NT2/D1 (cell line): ENCODE measurements around the gene SLC25A13.

Experiments used
- SUZ12 ChIP-seq: IDR thresholded peaks from 2 replicates; pipeline ENCODE4 v1.6.1; 2011; ENCODE audit not compliant: insufficient read length, insufficient read depth; ENCODE audit errors: extremely low read depth
- YY1 ChIP-seq: IDR thresholded peaks from 2 replicates; pipeline ENCODE4 v1.6.1; 2011; ENCODE audit not compliant: insufficient read length, insufficient read depth
- ZNF274 ChIP-seq: IDR thresholded peaks from 2 replicates; pipeline ENCODE4 v1.6.1; 2011; ENCODE audit warnings: mild to moderate bottlenecking, low read depth, low read length

DNA sequence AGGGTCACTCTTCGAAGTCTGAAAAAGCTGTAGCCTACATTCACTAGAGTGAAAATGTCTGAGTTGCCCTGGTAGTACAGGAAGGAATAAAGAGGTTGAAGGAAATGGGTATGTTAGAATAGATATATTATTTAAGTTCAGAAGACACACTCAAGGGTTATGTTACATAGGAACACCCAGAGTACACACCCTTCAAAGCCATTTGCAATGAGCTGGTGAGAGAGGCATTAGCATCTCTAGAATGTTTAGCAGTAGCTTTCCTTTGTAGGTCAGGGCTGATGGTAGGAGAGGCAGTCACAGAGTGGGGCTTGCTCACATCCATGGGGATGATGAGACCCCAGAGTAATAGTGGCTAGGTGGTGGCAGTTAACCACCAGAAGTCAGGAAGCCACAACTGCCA lies 221.2 kb downstream of the SLC25A13 start:
- TF ChIP-seq ZNF274 = no peak
- no peak for TF ChIP-seq YY1
- no peak for TF ChIP-seq SUZ12
